Measurements from ENCODE around the gene ABCG1.

DNA sequence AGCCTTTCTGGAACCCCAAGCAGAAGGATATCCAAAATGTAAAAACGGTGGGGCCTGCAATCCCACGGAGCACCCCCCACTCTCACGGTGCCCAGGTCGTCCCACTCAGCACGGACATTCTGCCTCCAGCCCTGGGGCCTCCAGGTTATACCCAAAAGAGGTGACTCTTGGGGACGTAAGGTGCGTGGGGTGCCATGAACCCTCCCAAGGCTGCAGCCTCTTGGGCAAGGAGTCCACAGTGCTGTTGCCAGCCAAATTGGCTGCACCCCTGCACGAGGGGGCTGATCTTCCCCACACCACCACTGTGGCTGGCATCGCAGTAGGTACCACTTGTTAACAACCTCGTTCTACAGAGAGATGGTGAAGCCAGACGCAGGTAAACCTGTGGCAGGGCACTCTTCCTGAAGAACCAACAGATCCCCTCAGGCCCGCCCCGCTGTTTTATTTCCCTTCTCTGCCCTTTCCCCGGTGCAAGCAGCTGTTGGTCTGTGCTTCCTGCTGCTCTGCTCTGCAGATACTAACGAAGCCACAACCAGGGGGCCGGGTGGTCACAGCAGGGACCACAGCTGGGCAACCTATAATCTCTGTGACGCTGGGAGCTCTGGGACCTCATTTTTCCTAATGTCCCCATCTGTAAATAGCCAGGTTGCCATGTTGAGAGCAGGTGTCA, 87.6 kb downstream of the ABCG1 start:
- TF ChIP-seq, protein P1, sequence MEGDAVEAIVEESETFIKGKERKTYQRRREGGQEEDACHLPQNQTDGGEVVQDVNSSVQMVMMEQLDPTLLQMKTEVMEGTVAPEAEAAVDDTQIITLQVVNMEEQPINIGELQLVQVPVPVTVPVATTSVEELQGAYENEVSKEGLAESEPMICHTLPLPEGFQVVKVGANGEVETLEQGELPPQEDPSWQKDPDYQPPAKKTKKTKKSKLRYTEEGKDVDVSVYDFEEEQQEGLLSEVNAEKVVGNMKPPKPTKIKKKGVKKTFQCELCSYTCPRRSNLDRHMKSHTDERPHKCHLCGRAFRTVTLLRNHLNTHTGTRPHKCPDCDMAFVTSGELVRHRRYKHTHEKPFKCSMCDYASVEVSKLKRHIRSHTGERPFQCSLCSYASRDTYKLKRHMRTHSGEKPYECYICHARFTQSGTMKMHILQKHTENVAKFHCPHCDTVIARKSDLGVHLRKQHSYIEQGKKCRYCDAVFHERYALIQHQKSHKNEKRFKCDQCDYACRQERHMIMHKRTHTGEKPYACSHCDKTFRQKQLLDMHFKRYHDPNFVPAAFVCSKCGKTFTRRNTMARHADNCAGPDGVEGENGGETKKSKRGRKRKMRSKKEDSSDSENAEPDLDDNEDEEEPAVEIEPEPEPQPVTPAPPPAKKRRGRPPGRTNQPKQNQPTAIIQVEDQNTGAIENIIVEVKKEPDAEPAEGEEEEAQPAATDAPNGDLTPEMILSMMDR (conservative IDR thresholded peaks at IDR 0.05; ENCODE audit: low read length), result no peak
- no peak for TF ChIP-seq EZH2phosphoT487 (IDR thresholded peaks at IDR 0.05; ENCODE audit: borderline replicate concordance, low read depth, low read length)
